Activated B cell treated with CpG ODN at 0.5 μM for 24 hours (primary cell): ENCODE measurements around the gene FLACC1. TPM values are rescaled to one million over a fixed set of nuclear protein-coding genes. Genes with fewer than 3 reads are reported as not detected.

Source experiments
- ATAC-seq: fragments of 200-7000 bp; cut with Tn5 transposase; one replicate; pipeline ENCODE4 v1.10.0; 2021; ENCODE audit warnings: low read depth, mild to moderate bottlenecking, moderate library complexity
- CTCF ChIA-PET: fragments of 350-600 bp; sonication (Branson Sonifier 250); formaldehyde crosslinking; loops from one replicate; lab custom pipeline; 2021; ENCODE audit warnings: antibody characterized with exemption; lab: Charles Lee
- POLR2A ChIA-PET: fragments of 350-600 bp; sonication (Branson Sonifier 250); formaldehyde crosslinking; loops from one replicate; lab custom pipeline; 2021; ENCODE audit warnings: antibody characterized with exemption; lab: Charles Lee
- DNase-seq: peaks from one replicate; pipeline ENCODE4 v3.0.0; 2022
- H3K27ac Mint-ChIP-seq: one replicate; pipeline ENCODE4 v1.8.0; 2020; ENCODE audit warnings: mixed read lengths
- H3K27me3 Mint-ChIP-seq: one replicate; pipeline ENCODE4 v1.8.0; 2021; ENCODE audit warnings: mixed read lengths
- H3K36me3 Mint-ChIP-seq: one replicate; pipeline ENCODE4 v1.8.0; 2021; ENCODE audit warnings: low read depth, mixed read lengths
- H3K4me1 Mint-ChIP-seq: one replicate; pipeline ENCODE4 v1.8.0; 2021; ENCODE audit warnings: mixed read lengths
- H3K4me3 Mint-ChIP-seq: one replicate; pipeline ENCODE4 v1.8.0; 2020; ENCODE audit warnings: mild to moderate bottlenecking, mixed read lengths
- H3K9me3 Mint-ChIP-seq: one replicate; pipeline ENCODE4 v1.8.0; 2020; ENCODE audit warnings: mixed read lengths
- CTCF ChIP-seq: fragments of 200-600 bp; IDR thresholded peaks from one replicate; pipeline ENCODE4 v1.8.0; 2022; ENCODE audit warnings: antibody characterized with exemption, mild to moderate bottlenecking
- intact Hi-C: fragments of 100-400 bp; cut with micrococcal nuclease; formaldehyde crosslinking; loops from one replicate; pipeline ENCODE4 v1.15.1; 2024
- total RNA-seq: library from RNA; stranded (reverse); gene quantifications from 2 replicates; pipeline ENCODE4 v1.2.3, GENCODE V29; 2022

Gene FLACC1
- total RNA-seq, 1 donor from 2014 or later, result 4.6 TPM

- Mint-ChIP-seq H3K4me1 (peaks cover 6% of the 10 kb centered on the region), H3K36me3 (peaks cover 36% of the 10 kb centered on the region), H3K4me3 (no peak overlapping the region), H3K27me3 (no peaks in the 10 kb centered on the region), H3K27ac (no peak overlapping the region), H3K9me3 (peaks cover 5% of the 10 kb centered on the region)
- DNase-seq (no peak), ATAC-seq (no peak)
- CTCF ChIA-PET, result interaction anchor here (0.5 to 4.5 kb wide), 3 partner anchors 10 to 125 kb away, joined by 3 to 46 read pairs (median 4); no protein-coding TSS in a partner anchor
- no peak for TF ChIP-seq CTCF
- POLR2A ChIA-PET, result no interaction called here
- intact Hi-C loops, result loop anchor here (5.0 kb wide), 1 partner anchor 460 kb away; no protein-coding TSS in a partner anchor
Measured at GRCh38 chr2:201362396-201362795, 5.3 kb upstream of the FLACC1 start.

- peaks cover 9% of the 10 kb centered on the region for H3K4me1 Mint-ChIP-seq
- TF ChIP-seq CTCF, result no peak
- intact Hi-C loops, result loop anchor here (5.0 kb wide), 1 partner anchor 459 kb away; no protein-coding TSS in a partner anchor
- no peak overlapping the region for H3K4me3 Mint-ChIP-seq
- CTCF ChIA-PET, result no interaction called here
- no peaks in the 10 kb centered on the region for H3K27me3 Mint-ChIP-seq
- no peaks in the 10 kb centered on the region for H3K9me3 Mint-ChIP-seq
- H3K36me3 Mint-ChIP-seq, result peaks cover 27% of the 10 kb centered on the region
- ATAC-seq (no peak), DNase-seq (no peak)
- POLR2A ChIA-PET, result no interaction called here
- H3K27ac Mint-ChIP-seq, result no peak overlapping the region
Measured at GRCh38 chr2:201361078-201361733, 4.1 kb upstream of the FLACC1 start.

- intact Hi-C loops, result loop anchor here (5.0 kb wide), 1 partner anchor 458 kb away; no protein-coding TSS in a partner anchor
- no peaks in the 10 kb centered on the region for H3K9me3 Mint-ChIP-seq
- DNase-seq (no peak), ATAC-seq (no peak)
- TF ChIP-seq CTCF, result no peak
- peaks cover 9% of the 10 kb centered on the region for H3K4me1 Mint-ChIP-seq
- no peak overlapping the region for H3K4me3 Mint-ChIP-seq
- CTCF ChIA-PET, result interaction anchor here (1.0 kb wide), 1 partner anchor 124 kb away, joined by 3 read pairs; no protein-coding TSS in a partner anchor
- POLR2A ChIA-PET, result interaction anchor here (0.7 kb wide), 1 partner anchor 8 kb away, joined by 3 read pairs; no protein-coding TSS in a partner anchor
- H3K27me3 Mint-ChIP-seq, result no peaks in the 10 kb centered on the region
- H3K27ac Mint-ChIP-seq, result no peak overlapping the region
- H3K36me3 Mint-ChIP-seq, result peaks cover 26% of the 10 kb centered on the region
Measured at GRCh38 chr2:201360256-201360655, 3.1 kb upstream of the FLACC1 start.

- H3K36me3 Mint-ChIP-seq, result peaks cover 21% of the 10 kb centered on the region
- H3K4me1 Mint-ChIP-seq, result peaks cover 6% of the 10 kb centered on the region
- H3K9me3 Mint-ChIP-seq, result no peaks in the 10 kb centered on the region
- TF ChIP-seq CTCF, result no peak
- ChIA-PET CTCF (no interaction called here), POLR2A (no interaction called here)
- no peak overlapping the region for H3K27ac Mint-ChIP-seq
- DNase-seq (no peak), ATAC-seq (no peak)
- H3K4me3 Mint-ChIP-seq, result no peak overlapping the region
- H3K27me3 Mint-ChIP-seq, result no peaks in the 10 kb centered on the region
- intact Hi-C loops, result no loop called here
Measured at GRCh38 chr2:201358684-201359083, 1.5 kb upstream of the FLACC1 start.

GRCh38 chr2:201353116-201353515, 4.0 kb downstream of the FLACC1 start:
- peaks cover 6% of the 10 kb centered on the region for H3K4me1 Mint-ChIP-seq
- H3K36me3 Mint-ChIP-seq, result peaks cover 4% of the 10 kb centered on the region
- POLR2A ChIA-PET, result no interaction called here
- ATAC-seq, result no peak
- no peak overlapping the region for H3K4me3 Mint-ChIP-seq
- CTCF ChIA-PET, result interaction anchor here (0.9 kb wide), 1 partner anchor 9 kb away, joined by 4 read pairs; no protein-coding TSS in a partner anchor
- no peak for TF ChIP-seq CTCF
- no peak for DNase-seq
- no peak overlapping the region for H3K27ac Mint-ChIP-seq
- H3K9me3 Mint-ChIP-seq, result no peaks in the 10 kb centered on the region
- H3K27me3 Mint-ChIP-seq, result no peaks in the 10 kb centered on the region
- intact Hi-C loops, result no loop called here
